ENCODE results near the gene CELF3.

The CELF3 gene

GRCh38 chr1:151703813-151704212 is 12.8 kb downstream of the CELF3 start:
- H3K4ac ChIP-seq (ENCODE audit: low read depth, low read length) = no peak overlapping the region
- H3K9ac ChIP-seq (ENCODE audit: low read length) = no peak overlapping the region
- no peaks in the 10 kb centered on the region for H3K79me1 ChIP-seq (ENCODE audit: low read length)
- no peak overlapping the region for H3K18ac ChIP-seq (ENCODE audit: low read length)
- no peaks in the 10 kb centered on the region for H3K79me2 ChIP-seq (ENCODE audit: control insufficient read depth, insufficient read depth, low read length)
- H3K36me3 ChIP-seq (ENCODE audit: control insufficient read depth, insufficient read depth, low read length) = peaks cover 2% of the 10 kb centered on the region
- no CpG with 5 or more reads among the region's 17 CpGs for WGBS (ENCODE audit: extremely low coverage, insufficient coverage, low lambda C conversion rate)
- H3K23ac ChIP-seq (ENCODE audit: low read length) = no peak overlapping the region
- H2AK5ac ChIP-seq (ENCODE audit: low read length) = no peak overlapping the region
- H2BK15ac ChIP-seq (replicated peaks; ENCODE audit: low read depth) = no peak overlapping the region
- H3K27me3 ChIP-seq (ENCODE audit: insufficient read depth, low read length, poor library complexity) = no peaks in the 10 kb centered on the region
- H2BK120ac ChIP-seq (ENCODE audit: low read depth, low read length) = no peak overlapping the region
- no peaks in the 10 kb centered on the region for H3K4me1 ChIP-seq (ENCODE audit: control insufficient read depth, low read depth, low read length)
- no peak overlapping the region for H3K56ac ChIP-seq (ENCODE audit: low read length)
- H4K5ac ChIP-seq (ENCODE audit: low read length) = no peak overlapping the region
- no peak overlapping the region for H3K4me3 ChIP-seq (ENCODE audit: low read length)
- no peak for DNase-seq
- no peak overlapping the region for H2BK5ac ChIP-seq (ENCODE audit: low read length)
- H3K4me2 ChIP-seq (ENCODE audit: low read length) = no peak overlapping the region
- H4K8ac ChIP-seq (ENCODE audit: low read depth, low read length) = no peak overlapping the region
- no peak overlapping the region for H3K27ac ChIP-seq (ENCODE audit: low read depth, low read length)

DNA sequence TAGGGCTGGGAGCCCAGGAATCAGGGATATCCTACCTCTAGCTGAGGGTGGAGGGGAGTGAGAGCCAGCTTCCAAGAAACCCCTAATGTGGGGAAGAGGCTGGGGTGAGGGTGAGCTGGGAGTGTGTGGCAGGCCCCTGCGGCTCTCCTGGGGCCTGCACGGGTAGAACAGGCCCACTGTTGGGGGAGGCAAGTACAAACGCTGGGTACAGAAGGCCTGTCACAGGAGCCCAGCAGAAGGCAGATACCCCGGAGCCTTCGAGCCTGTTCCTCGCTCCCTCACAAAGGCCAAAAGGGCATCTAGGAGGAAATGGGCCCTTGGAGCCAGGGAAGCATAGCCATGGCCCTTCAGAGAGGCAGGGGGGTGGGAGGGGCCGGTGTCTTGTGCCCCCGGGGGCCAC is 13.7 kb downstream of the CELF3 start:
- Histone ChIP-seq H3K79me2 (ENCODE audit: control insufficient read depth, insufficient read depth, low read length) (no peaks in the 10 kb centered on the region), H3K56ac (ENCODE audit: low read length) (no peak overlapping the region), H3K4me1 (ENCODE audit: control insufficient read depth, low read depth, low read length) (no peaks in the 10 kb centered on the region), H3K36me3 (ENCODE audit: control insufficient read depth, insufficient read depth, low read length) (peaks cover 2% of the 10 kb centered on the region), H4K8ac (ENCODE audit: low read depth, low read length) (no peak overlapping the region), H2BK5ac (ENCODE audit: low read length) (no peak overlapping the region), H3K27me3 (ENCODE audit: insufficient read depth, low read length, poor library complexity) (no peaks in the 10 kb centered on the region), H3K79me1 (ENCODE audit: low read length) (no peaks in the 10 kb centered on the region), H3K9ac (ENCODE audit: low read length) (no peak overlapping the region), H2AK5ac (ENCODE audit: low read length) (no peak overlapping the region), H3K4me2 (ENCODE audit: low read length) (no peak overlapping the region), H3K23ac (ENCODE audit: low read length) (no peak overlapping the region), H3K18ac (ENCODE audit: low read length) (no peak overlapping the region), H2BK15ac (replicated peaks; ENCODE audit: low read depth) (no peak overlapping the region), H3K27ac (ENCODE audit: low read depth, low read length) (no peak overlapping the region), H3K4me3 (ENCODE audit: low read length) (no peak overlapping the region), H2BK120ac (ENCODE audit: low read depth, low read length) (no peak overlapping the region), H3K4ac (ENCODE audit: low read depth, low read length) (no peak overlapping the region), H4K5ac (ENCODE audit: low read length) (no peak overlapping the region)
- DNase-seq = no peak
- no CpG with 5 or more reads among the region's 8 CpGs for WGBS (ENCODE audit: extremely low coverage, insufficient coverage, low lambda C conversion rate)

GRCh38 chr1:151701515-151701914 is 15.1 kb downstream of the CELF3 start:
- Histone ChIP-seq H4K5ac (ENCODE audit: low read length) (no peak overlapping the region), H3K56ac (ENCODE audit: low read length) (no peak overlapping the region), H2AK5ac (ENCODE audit: low read length) (no peak overlapping the region), H3K4ac (ENCODE audit: low read depth, low read length) (no peak overlapping the region), H2BK120ac (ENCODE audit: low read depth, low read length) (no peak overlapping the region), H3K18ac (ENCODE audit: low read length) (no peak overlapping the region), H3K27ac (ENCODE audit: low read depth, low read length) (no peak overlapping the region), H3K4me3 (ENCODE audit: low read length) (no peak overlapping the region), H3K36me3 (ENCODE audit: control insufficient read depth, insufficient read depth, low read length) (peaks cover 2% of the 10 kb centered on the region), H2BK15ac (replicated peaks; ENCODE audit: low read depth) (no peak overlapping the region), H3K4me2 (ENCODE audit: low read length) (no peak overlapping the region), H3K79me2 (ENCODE audit: control insufficient read depth, insufficient read depth, low read length) (no peaks in the 10 kb centered on the region), H2BK5ac (ENCODE audit: low read length) (no peak overlapping the region), H3K23ac (ENCODE audit: low read length) (no peak overlapping the region), H3K4me1 (ENCODE audit: control insufficient read depth, low read depth, low read length) (no peaks in the 10 kb centered on the region), H3K27me3 (ENCODE audit: insufficient read depth, low read length, poor library complexity) (no peaks in the 10 kb centered on the region), H4K8ac (ENCODE audit: low read depth, low read length) (no peak overlapping the region), H3K79me1 (ENCODE audit: low read length) (no peaks in the 10 kb centered on the region), H3K9ac (ENCODE audit: low read length) (no peak overlapping the region)
- WGBS (ENCODE audit: extremely low coverage, insufficient coverage, low lambda C conversion rate) = no CpG with 5 or more reads among the region's 5 CpGs
- DNase-seq = no peak

DNA sequence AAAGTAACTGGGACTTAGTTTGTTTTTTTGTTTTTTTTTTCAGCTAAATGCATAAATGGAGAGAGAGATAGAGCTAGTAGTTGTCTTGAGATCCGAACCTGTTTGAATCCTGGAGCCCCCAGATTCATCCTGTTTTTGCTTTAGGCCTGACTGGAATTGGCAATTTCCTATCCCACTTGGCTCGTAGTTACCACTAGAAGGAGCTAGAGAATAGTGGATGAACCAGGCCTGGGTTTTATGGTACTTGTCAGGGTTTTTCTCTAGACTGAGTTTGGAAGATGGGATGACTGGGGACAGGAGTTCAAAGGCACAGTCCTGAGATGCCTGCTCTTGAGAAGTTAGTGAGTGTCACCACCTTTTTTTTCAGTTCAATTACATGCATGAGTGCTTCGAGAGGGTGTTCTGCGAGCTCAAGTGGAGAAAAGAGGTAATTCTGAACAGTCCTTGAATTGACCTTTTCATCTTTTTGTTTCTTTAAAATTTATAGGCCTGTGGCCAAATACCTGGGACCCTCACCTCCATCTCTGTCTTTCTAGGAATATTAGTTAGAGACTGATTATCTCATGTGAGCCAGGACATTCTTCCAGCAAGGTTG is 23.4 kb downstream of the CELF3 start:
- no peak overlapping the region for H3K18ac ChIP-seq (ENCODE audit: low read length)
- H3K56ac ChIP-seq (ENCODE audit: low read length) = no peak overlapping the region
- no peak overlapping the region for H3K23ac ChIP-seq (ENCODE audit: low read length)
- H2BK120ac ChIP-seq (ENCODE audit: low read depth, low read length) = no peak overlapping the region
- H3K4ac ChIP-seq (ENCODE audit: low read depth, low read length) = no peak overlapping the region
- H3K79me2 ChIP-seq (ENCODE audit: control insufficient read depth, insufficient read depth, low read length) = no peaks in the 10 kb centered on the region
- H2BK15ac ChIP-seq (replicated peaks; ENCODE audit: low read depth) = no peak overlapping the region
- no peak overlapping the region for H2AK5ac ChIP-seq (ENCODE audit: low read length)
- H3K27me3 ChIP-seq (ENCODE audit: insufficient read depth, low read length, poor library complexity) = no peaks in the 10 kb centered on the region
- no peak overlapping the region for H4K8ac ChIP-seq (ENCODE audit: low read depth, low read length)
- no peak overlapping the region for H4K5ac ChIP-seq (ENCODE audit: low read length)
- DNase-seq = peak; percentile 68
- H3K36me3 ChIP-seq (ENCODE audit: control insufficient read depth, insufficient read depth, low read length) = no peaks in the 10 kb centered on the region
- no peak overlapping the region for H3K4me3 ChIP-seq (ENCODE audit: low read length)
- WGBS (ENCODE audit: extremely low coverage, insufficient coverage, low lambda C conversion rate) = no CpG with 5 or more reads among the region's 4 CpGs
- H3K9ac ChIP-seq (ENCODE audit: low read length) = no peak overlapping the region
- H2BK5ac ChIP-seq (ENCODE audit: low read length) = no peak overlapping the region
- H3K79me1 ChIP-seq (ENCODE audit: low read length) = no peaks in the 10 kb centered on the region
- H3K27ac ChIP-seq (ENCODE audit: low read depth, low read length) = no peak overlapping the region
- H3K4me1 ChIP-seq (ENCODE audit: control insufficient read depth, low read depth, low read length) = no peaks in the 10 kb centered on the region
- no peak overlapping the region for H3K4me2 ChIP-seq (ENCODE audit: low read length)

- H3K18ac ChIP-seq (ENCODE audit: low read length) = no peak overlapping the region
- H3K27ac ChIP-seq (ENCODE audit: low read depth, low read length) = no peak overlapping the region
- H4K8ac ChIP-seq (ENCODE audit: low read depth, low read length) = no peak overlapping the region
- WGBS (ENCODE audit: extremely low coverage, insufficient coverage, low lambda C conversion rate) = no CpG with 5 or more reads among the region's 3 CpGs
- H3K79me1 ChIP-seq (ENCODE audit: low read length) = no peaks in the 10 kb centered on the region
- H3K79me2 ChIP-seq (ENCODE audit: control insufficient read depth, insufficient read depth, low read length) = no peaks in the 10 kb centered on the region
- H3K9ac ChIP-seq (ENCODE audit: low read length) = no peak overlapping the region
- no peak overlapping the region for H4K5ac ChIP-seq (ENCODE audit: low read length)
- no peaks in the 10 kb centered on the region for H3K27me3 ChIP-seq (ENCODE audit: insufficient read depth, low read length, poor library complexity)
- H3K56ac ChIP-seq (ENCODE audit: low read length) = no peak overlapping the region
- H3K4ac ChIP-seq (ENCODE audit: low read depth, low read length) = no peak overlapping the region
- H3K4me2 ChIP-seq (ENCODE audit: low read length) = no peak overlapping the region
- DNase-seq = no peak
- no peak overlapping the region for H3K4me3 ChIP-seq (ENCODE audit: low read length)
- H2BK5ac ChIP-seq (ENCODE audit: low read length) = no peak overlapping the region
- H3K23ac ChIP-seq (ENCODE audit: low read length) = no peak overlapping the region
- H3K36me3 ChIP-seq (ENCODE audit: control insufficient read depth, insufficient read depth, low read length) = no peaks in the 10 kb centered on the region
- no peak overlapping the region for H2BK15ac ChIP-seq (replicated peaks; ENCODE audit: low read depth)
- H2BK120ac ChIP-seq (ENCODE audit: low read depth, low read length) = no peak overlapping the region
- H3K4me1 ChIP-seq (ENCODE audit: control insufficient read depth, low read depth, low read length) = no peaks in the 10 kb centered on the region
- no peak overlapping the region for H2AK5ac ChIP-seq (ENCODE audit: low read length)
Observed at GRCh38 chr1:151692226-151692625, 24.4 kb downstream of the CELF3 start.

DNA sequence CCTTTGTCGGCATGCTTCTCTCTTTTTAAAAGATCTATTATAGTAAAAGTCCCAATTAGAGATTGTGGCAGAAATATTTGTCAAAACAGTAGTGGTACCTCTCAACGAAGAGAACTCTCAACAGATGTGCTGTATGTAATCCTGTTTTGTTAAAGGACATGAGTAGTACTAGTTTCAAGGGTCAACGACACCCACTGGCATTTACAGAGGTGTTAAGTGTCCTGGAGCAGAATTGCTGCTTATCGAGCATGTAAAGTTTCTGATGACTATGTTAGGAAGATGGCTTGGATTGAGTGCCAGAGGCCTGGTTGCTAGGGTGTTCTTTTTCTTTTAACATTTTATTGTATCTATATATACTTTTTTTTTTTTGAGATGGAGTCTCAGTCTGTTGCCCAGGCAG is 27.1 kb downstream of the CELF3 start:
- H3K27me3 ChIP-seq (ENCODE audit: insufficient read depth, low read length, poor library complexity) = no peaks in the 10 kb centered on the region
- H2AK5ac ChIP-seq (ENCODE audit: low read length) = no peak overlapping the region
- no peak overlapping the region for H3K27ac ChIP-seq (ENCODE audit: low read depth, low read length)
- H2BK120ac ChIP-seq (ENCODE audit: low read depth, low read length) = no peak overlapping the region
- no peak overlapping the region for H3K4me2 ChIP-seq (ENCODE audit: low read length)
- no peak overlapping the region for H3K23ac ChIP-seq (ENCODE audit: low read length)
- no peak overlapping the region for H2BK15ac ChIP-seq (replicated peaks; ENCODE audit: low read depth)
- no peak overlapping the region for H3K4ac ChIP-seq (ENCODE audit: low read depth, low read length)
- H3K79me1 ChIP-seq (ENCODE audit: low read length) = no peaks in the 10 kb centered on the region
- no CpG with 5 or more reads among the region's 4 CpGs for WGBS (ENCODE audit: extremely low coverage, insufficient coverage, low lambda C conversion rate)
- H3K56ac ChIP-seq (ENCODE audit: low read length) = no peak overlapping the region
- no peaks in the 10 kb centered on the region for H3K4me1 ChIP-seq (ENCODE audit: control insufficient read depth, low read depth, low read length)
- H3K4me3 ChIP-seq (ENCODE audit: low read length) = no peak overlapping the region
- H3K9ac ChIP-seq (ENCODE audit: low read length) = no peak overlapping the region
- no peak for DNase-seq
- H3K18ac ChIP-seq (ENCODE audit: low read length) = no peak overlapping the region
- H2BK5ac ChIP-seq (ENCODE audit: low read length) = no peak overlapping the region
- H4K5ac ChIP-seq (ENCODE audit: low read length) = no peak overlapping the region
- H4K8ac ChIP-seq (ENCODE audit: low read depth, low read length) = no peak overlapping the region
- no peaks in the 10 kb centered on the region for H3K79me2 ChIP-seq (ENCODE audit: control insufficient read depth, insufficient read depth, low read length)
- H3K36me3 ChIP-seq (ENCODE audit: control insufficient read depth, insufficient read depth, low read length) = no peaks in the 10 kb centered on the region
